Measurements from ENCODE around the gene KAZN.

Gene KAZN

DNA sequence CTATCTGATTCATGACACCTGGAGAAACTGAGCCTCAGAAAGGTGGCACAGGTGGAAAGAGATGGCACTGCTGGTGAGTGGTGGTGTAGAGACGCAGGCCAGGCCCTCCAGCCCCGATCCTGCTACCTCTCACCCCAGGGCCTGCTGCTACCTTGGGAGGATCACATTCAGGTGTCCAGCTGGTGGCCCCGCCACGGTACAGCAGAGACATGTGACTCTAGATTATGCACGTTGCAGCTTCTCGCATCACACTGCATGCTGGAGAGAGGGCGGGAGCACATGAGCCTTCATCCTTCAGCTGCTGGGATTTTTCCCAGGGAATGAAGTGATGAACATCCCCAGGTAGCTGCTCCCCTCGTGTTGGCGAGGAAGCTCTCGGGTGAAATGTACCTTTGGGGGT is 32.9 kb downstream of the KAZN start:
- no peaks in the 10 kb centered on the region for H3K9me3 ChIP-seq (replicated peaks; ENCODE audit: low read length)
- H3K9ac ChIP-seq (ENCODE audit: low read depth, low read length) = no peak overlapping the region
- H3K36me3 ChIP-seq (ENCODE audit: insufficient read depth, low read length) = no peaks in the 10 kb centered on the region
- no peaks in the 10 kb centered on the region for H3K4me1 ChIP-seq (ENCODE audit: control insufficient read depth, insufficient read depth, low read length)
- no peak overlapping the region for H3K4me3 ChIP-seq (ENCODE audit: low read length)
- H3K27me3 ChIP-seq (ENCODE audit: control insufficient read depth, insufficient read depth, low read length) = no peaks in the 10 kb centered on the region
- H3K4me2 ChIP-seq (ENCODE audit: low read length) = no peak overlapping the region

DNA sequence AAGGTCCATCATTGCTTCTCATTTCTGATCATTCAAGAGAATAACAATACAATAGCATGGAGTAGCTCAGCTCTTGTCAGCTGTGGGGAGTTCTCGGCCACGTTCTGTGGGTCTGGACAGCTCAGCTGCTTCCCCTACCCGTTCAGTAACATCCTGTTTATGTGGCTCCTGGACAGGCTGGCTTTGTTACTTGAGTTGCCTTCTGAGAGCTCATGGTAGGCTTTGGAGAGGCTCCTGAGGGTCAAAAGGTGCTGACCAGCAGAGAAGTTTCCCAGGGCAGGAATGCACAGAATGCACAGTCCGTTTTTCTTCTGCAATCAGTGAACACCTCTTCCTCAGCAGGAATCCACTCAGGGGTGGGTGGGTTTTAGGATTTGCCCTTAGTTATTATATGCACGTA is 36.0 kb downstream of the KAZN start:
- no peak overlapping the region for H3K4me2 ChIP-seq (ENCODE audit: low read length)

DNA sequence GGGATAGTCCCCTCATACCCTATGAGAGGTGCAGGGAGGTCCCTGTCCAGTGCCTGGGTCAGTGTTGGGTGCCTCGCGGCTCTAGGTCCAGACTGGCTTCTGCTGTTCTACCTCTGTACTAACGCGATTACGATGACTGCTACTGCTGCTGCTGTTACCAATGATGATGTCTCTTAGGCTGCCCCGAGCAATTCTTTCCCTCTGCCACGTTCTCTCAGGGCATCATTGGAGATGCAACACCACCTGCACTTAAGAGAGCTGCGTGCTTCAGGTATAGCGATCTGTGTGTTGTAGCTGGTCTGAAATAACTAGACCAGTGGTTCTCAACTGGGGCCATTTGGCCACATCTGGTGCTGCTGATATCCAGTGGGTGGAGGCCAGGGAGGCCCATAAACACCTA is 36.9 kb downstream of the KAZN start:
- Histone ChIP-seq H3K4me2 (ENCODE audit: low read length) (no peak overlapping the region), H3K9me3 (replicated peaks; ENCODE audit: low read length) (no peaks in the 10 kb centered on the region), H3K9ac (ENCODE audit: low read depth, low read length) (no peak overlapping the region), H3K4me3 (ENCODE audit: low read length) (no peak overlapping the region), H3K27me3 (ENCODE audit: control insufficient read depth, insufficient read depth, low read length) (no peaks in the 10 kb centered on the region), H3K4me1 (ENCODE audit: control insufficient read depth, insufficient read depth, low read length) (no peaks in the 10 kb centered on the region), H3K36me3 (ENCODE audit: insufficient read depth, low read length) (no peaks in the 10 kb centered on the region)

More for the DNA sequence above, 36.0 kb downstream of the KAZN start:
- Histone ChIP-seq H3K36me3 (ENCODE audit: insufficient read depth, low read length) (no peaks in the 10 kb centered on the region), H3K4me1 (ENCODE audit: control insufficient read depth, insufficient read depth, low read length) (no peaks in the 10 kb centered on the region), H3K9me3 (replicated peaks; ENCODE audit: low read length) (no peaks in the 10 kb centered on the region), H3K9ac (ENCODE audit: low read depth, low read length) (no peak overlapping the region), H3K27me3 (ENCODE audit: control insufficient read depth, insufficient read depth, low read length) (no peaks in the 10 kb centered on the region), H3K4me3 (ENCODE audit: low read length) (no peak overlapping the region)

DNA sequence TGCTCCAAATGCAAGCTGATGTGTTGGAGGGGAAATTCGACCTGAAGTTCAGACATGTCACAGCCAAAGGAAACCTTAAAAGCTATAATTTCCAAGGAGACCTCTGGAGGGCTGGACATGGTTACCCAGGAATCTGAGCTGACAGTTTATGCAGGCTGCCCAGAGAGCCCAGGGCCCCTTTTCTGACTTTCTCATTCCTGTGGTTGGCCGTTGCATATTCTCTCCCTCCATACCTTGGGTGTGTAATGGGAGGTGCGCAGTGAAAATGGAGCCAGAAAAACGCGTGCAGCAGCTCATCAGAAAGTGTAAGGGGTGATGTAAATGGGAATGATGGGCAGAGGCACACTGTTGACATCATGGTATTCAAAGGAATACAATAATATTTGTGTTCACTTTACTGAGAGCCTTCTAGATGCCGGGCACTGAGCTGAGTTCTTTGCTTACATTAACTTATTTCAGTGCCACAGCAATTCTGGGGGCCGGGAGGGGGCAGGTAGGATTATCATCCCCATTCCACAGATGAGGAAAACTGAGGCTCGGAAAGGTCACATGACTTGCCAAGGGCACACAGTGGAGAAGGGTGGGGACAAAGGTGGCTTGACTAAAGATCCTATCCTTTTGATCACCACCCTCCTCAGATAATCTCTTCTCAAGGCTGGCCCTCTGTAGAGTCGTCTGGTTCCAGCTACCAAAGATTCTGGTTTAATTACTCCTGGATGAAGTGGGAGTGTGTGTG is 38.6 kb downstream of the KAZN start:
- no peaks in the 10 kb centered on the region for H3K36me3 ChIP-seq (ENCODE audit: insufficient read depth, low read length)
- H3K4me3 ChIP-seq (ENCODE audit: low read length) = no peak overlapping the region
- no peak overlapping the region for H3K4me2 ChIP-seq (ENCODE audit: low read length)
- H3K27me3 ChIP-seq (ENCODE audit: control insufficient read depth, insufficient read depth, low read length) = no peaks in the 10 kb centered on the region
- H3K4me1 ChIP-seq (ENCODE audit: control insufficient read depth, insufficient read depth, low read length) = no peaks in the 10 kb centered on the region
- no peak overlapping the region for H3K9ac ChIP-seq (ENCODE audit: low read depth, low read length)
- no peaks in the 10 kb centered on the region for H3K9me3 ChIP-seq (replicated peaks; ENCODE audit: low read length)

DNA sequence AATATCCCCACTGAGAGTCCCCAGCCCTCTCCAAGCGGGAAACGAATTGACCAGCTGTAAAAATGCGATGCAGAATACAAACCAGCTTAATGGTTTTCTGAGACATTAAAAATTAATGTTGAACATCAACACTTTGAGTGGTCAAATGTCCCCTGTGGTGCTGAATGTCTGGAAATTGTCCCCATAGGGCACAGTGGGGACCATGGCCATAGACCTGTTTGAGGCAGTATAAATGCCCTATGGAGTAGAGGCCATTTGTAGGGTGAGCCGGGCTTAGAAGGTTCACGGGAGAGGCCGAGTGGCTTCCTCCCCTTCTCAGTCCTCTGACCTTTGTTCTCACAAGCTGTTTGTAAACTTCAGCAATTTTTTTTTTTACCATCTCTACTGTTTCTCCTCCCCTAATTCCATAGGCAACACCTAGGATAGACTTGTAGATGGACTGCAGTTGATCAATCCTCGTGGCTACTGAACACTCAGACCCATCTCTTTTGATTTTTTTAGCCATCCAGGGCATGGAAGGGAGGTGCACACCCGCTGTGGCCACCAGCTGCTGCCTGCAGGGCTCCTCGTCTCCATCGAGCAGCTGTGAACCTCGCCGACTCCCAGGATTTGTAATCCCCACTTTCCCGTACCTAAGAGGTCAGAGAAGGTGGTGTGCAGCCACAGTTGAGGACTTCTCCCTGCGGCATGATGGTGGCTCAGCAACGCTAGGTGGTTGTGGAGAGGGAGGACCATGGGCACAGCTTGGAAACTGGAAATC is 41.0 kb downstream of the KAZN start:
- Histone ChIP-seq H3K27me3 (ENCODE audit: control insufficient read depth, insufficient read depth, low read length) (no peaks in the 10 kb centered on the region), H3K4me2 (ENCODE audit: low read length) (no peak overlapping the region), H3K36me3 (ENCODE audit: insufficient read depth, low read length) (no peaks in the 10 kb centered on the region), H3K4me1 (ENCODE audit: control insufficient read depth, insufficient read depth, low read length) (no peaks in the 10 kb centered on the region), H3K9me3 (replicated peaks; ENCODE audit: low read length) (no peaks in the 10 kb centered on the region), H3K9ac (ENCODE audit: low read depth, low read length) (no peak overlapping the region), H3K4me3 (ENCODE audit: low read length) (no peak overlapping the region)

DNA sequence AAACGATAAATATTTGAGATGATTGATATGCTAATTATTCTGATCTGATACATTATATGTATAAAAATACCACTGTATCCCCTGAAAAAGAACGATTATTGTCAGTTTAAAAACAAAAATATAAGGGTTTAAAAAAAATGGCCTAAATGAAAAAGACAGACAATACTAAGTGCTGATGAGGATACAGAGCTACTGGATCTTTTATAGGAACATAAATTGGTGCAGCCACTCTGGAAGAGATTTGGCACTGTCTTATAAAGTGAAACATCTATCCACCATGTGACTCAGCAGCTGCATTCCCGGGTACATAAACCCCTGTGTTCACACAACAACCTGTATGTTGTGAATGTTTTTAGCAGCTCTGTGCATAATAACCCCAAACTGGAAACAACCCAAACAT is 44.2 kb downstream of the KAZN start:
- no peak overlapping the region for H3K4me2 ChIP-seq (ENCODE audit: low read length)
- no peaks in the 10 kb centered on the region for H3K27me3 ChIP-seq (ENCODE audit: control insufficient read depth, insufficient read depth, low read length)
- no peaks in the 10 kb centered on the region for H3K4me1 ChIP-seq (ENCODE audit: control insufficient read depth, insufficient read depth, low read length)
- no peak overlapping the region for H3K9ac ChIP-seq (ENCODE audit: low read depth, low read length)
- no peaks in the 10 kb centered on the region for H3K9me3 ChIP-seq (replicated peaks; ENCODE audit: low read length)
- H3K36me3 ChIP-seq (ENCODE audit: insufficient read depth, low read length) = no peaks in the 10 kb centered on the region
- no peak overlapping the region for H3K4me3 ChIP-seq (ENCODE audit: low read length)

DNA sequence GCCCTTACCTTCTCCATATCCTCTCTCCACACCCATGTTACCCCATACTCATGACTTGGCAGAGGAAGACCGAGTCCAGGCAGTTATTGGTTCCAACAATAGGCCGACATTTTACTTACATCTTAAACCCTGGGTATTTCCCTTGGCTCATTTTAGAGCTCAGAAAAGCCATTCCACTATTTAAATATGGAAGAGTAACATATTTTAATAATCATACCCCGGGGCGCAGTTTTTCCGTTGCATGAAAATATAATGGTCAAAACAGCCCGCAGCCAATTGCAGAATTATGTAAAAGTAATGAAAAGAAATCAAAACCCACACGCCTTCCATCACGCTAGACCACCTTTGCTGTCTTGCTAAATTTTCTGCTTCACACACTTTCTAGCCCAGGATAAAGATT is 48.5 kb downstream of the KAZN start:
- Histone ChIP-seq H3K4me2 (ENCODE audit: low read length) (no peak overlapping the region), H3K9me3 (replicated peaks; ENCODE audit: low read length) (no peaks in the 10 kb centered on the region), H3K4me3 (ENCODE audit: low read length) (no peak overlapping the region), H3K4me1 (ENCODE audit: control insufficient read depth, insufficient read depth, low read length) (no peaks in the 10 kb centered on the region), H3K9ac (ENCODE audit: low read depth, low read length) (no peak overlapping the region), H3K36me3 (ENCODE audit: insufficient read depth, low read length) (no peaks in the 10 kb centered on the region), H3K27me3 (ENCODE audit: control insufficient read depth, insufficient read depth, low read length) (no peaks in the 10 kb centered on the region)

DNA sequence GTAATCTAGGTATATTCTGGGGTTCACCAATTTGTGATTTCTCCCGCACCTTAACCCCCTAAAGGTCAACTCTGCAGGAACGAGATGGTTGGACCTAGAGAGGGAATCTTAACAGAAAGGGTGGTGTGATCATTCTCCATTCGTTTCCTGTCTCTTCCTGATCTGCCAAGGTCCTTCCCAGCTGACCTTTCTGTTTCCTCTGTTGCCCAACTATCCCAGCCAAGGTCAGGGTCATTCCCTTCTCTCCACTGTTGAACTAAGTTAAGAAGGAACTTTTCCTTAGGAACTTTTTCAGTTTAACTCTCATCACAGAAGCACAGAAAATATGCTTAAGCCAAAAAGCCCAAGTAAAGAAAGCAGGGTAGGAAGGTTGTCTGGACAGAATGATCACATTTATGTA is 49.3 kb downstream of the KAZN start:
- no peaks in the 10 kb centered on the region for H3K9me3 ChIP-seq (replicated peaks; ENCODE audit: low read length)
- no peak overlapping the region for H3K4me2 ChIP-seq (ENCODE audit: low read length)
- H3K9ac ChIP-seq (ENCODE audit: low read depth, low read length) = no peak overlapping the region
- H3K4me3 ChIP-seq (ENCODE audit: low read length) = no peak overlapping the region
- H3K36me3 ChIP-seq (ENCODE audit: insufficient read depth, low read length) = no peaks in the 10 kb centered on the region
- H3K4me1 ChIP-seq (ENCODE audit: control insufficient read depth, insufficient read depth, low read length) = no peaks in the 10 kb centered on the region
- H3K27me3 ChIP-seq (ENCODE audit: control insufficient read depth, insufficient read depth, low read length) = no peaks in the 10 kb centered on the region

DNA sequence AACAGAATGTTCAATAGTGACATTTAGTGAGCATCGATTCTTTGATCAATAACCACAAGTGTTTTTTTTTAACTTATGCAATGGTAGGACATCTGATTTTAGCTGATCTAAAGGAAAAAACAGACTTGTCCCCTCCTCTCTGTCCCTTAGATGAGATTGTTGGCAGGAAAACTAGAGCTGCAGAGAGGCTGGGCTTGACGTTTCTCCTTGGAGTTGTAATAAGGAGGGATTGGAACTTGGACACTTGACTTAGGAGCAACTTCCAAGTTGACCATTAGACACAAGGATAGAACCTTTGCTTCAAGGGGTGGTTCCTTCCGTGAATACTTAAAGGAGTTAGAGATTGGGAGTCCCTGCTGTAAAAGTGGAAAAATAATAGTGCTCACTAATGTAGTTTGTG is 49.9 kb downstream of the KAZN start:
- Histone ChIP-seq H3K36me3 (ENCODE audit: insufficient read depth, low read length) (no peaks in the 10 kb centered on the region), H3K9me3 (replicated peaks; ENCODE audit: low read length) (no peaks in the 10 kb centered on the region), H3K4me1 (ENCODE audit: control insufficient read depth, insufficient read depth, low read length) (no peaks in the 10 kb centered on the region), H3K4me3 (ENCODE audit: low read length) (no peak overlapping the region), H3K9ac (ENCODE audit: low read depth, low read length) (no peak overlapping the region), H3K27me3 (ENCODE audit: control insufficient read depth, insufficient read depth, low read length) (no peaks in the 10 kb centered on the region), H3K4me2 (ENCODE audit: low read length) (no peak overlapping the region)

DNA sequence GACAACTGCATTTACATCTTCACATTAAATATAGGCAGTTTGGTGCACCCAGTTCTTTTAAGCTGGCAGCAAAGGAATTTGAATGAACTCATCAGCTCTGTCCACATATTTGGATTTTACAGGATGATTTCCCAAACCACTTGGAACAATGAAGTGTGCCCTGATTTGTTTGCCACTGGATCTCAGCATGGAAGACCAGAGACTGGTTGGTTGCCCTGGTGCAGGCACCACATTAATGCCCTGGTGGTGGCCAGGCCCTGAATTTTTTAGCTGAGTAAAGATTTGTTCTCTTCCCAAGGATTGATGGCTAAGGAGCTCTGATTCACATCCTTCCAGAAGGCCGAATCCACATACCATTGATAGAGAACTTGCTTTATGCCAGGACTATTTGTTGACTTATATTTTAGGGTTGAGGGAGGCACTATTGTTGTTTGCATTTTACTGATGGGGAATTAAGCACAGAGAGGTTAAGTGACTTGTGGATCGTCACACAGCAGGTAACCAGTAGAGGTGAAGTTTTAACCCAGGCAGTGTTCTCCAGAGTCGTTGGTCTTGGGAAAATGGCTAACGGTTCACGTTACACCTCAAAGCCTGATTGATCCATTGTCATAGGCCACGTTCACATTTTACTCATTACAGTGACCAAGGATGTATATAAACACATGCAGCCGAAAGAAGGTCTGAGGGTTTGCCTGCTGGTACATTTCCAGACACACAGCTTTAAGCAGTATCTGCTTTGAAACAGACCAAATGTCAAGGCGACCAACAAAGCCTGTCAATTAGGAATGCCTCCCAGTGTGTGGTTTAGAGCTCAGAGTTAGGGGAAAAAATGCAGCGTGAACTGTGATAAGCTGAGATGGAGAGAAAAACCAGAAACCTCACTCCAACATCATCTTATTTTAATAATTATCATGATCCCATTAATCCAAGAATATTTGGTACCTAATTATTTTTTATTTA is 50.7 kb downstream of the KAZN start:
- Histone ChIP-seq H3K4me1 (ENCODE audit: control insufficient read depth, insufficient read depth, low read length) (no peaks in the 10 kb centered on the region), H3K9me3 (replicated peaks; ENCODE audit: low read length) (no peaks in the 10 kb centered on the region)

DNA sequence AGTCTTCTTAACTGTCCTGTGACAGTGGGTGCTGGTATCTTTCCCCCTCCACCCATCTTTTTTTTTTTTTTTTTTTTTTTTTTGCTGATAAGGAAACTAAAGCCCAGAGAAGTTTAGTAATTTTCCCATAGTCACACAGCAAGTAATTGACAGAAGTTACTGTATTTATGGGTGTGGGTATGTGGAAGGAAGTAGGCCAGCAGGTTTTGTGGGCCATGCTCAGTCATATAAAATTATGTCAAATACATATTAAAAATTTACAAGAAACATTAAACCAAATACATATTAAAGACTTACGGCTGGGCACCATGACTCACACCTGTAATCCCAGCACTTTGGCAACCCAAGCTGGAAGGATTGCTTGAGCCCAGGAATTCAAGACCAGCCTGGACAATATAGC is 51.5 kb downstream of the KAZN start:
- Histone ChIP-seq H3K9ac (ENCODE audit: low read depth, low read length) (no peak overlapping the region), H3K4me2 (ENCODE audit: low read length) (no peak overlapping the region), H3K27me3 (ENCODE audit: control insufficient read depth, insufficient read depth, low read length) (no peaks in the 10 kb centered on the region), H3K36me3 (ENCODE audit: insufficient read depth, low read length) (no peaks in the 10 kb centered on the region), H3K9me3 (replicated peaks; ENCODE audit: low read length) (no peaks in the 10 kb centered on the region), H3K4me3 (ENCODE audit: low read length) (no peak overlapping the region), H3K4me1 (ENCODE audit: control insufficient read depth, insufficient read depth, low read length) (no peaks in the 10 kb centered on the region)

More for the DNA sequence above, 50.7 kb downstream of the KAZN start:
- H3K9ac ChIP-seq (ENCODE audit: low read depth, low read length) = no peak overlapping the region
- H3K4me3 ChIP-seq (ENCODE audit: low read length) = no peak overlapping the region
- no peaks in the 10 kb centered on the region for H3K27me3 ChIP-seq (ENCODE audit: control insufficient read depth, insufficient read depth, low read length)
- no peaks in the 10 kb centered on the region for H3K36me3 ChIP-seq (ENCODE audit: insufficient read depth, low read length)
- no peak overlapping the region for H3K4me2 ChIP-seq (ENCODE audit: low read length)

Measured in skeletal muscle satellite cell (primary cell).